ENCODE data around the gene PGM2L1.

Gene PGM2L1

GRCh38 chr11:74297484-74297883, 100.7 kb downstream of the PGM2L1 start:
- DNase-seq (ENCODE audit: low spot score), result no peak

- DNase-seq (ENCODE audit: low spot score), result no peak
Measured at GRCh38 chr11:74288911-74289310, 109.3 kb downstream of the PGM2L1 start.

- peak; percentile 94 for DNase-seq (ENCODE audit: low spot score)
Measured at GRCh38 chr11:74288161-74288560, 110.1 kb downstream of the PGM2L1 start.

DNA sequence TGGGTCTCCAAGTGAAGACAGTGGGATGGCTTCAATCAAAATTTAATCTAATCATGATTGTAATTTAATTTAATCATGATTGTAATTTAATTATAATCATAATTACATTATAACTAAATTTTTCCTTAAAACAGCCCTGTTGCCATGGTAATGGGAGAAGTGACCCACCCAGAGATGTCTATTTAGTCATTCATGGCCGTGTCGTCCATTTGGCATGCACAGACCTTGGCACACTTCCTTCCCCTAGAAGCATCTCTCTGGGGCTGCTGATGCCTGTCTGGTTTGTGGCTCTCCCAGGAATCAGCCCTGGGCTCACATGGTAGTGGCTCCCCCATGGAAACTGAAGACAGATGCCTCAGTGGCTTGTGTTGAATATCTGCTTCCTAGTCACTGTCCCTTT, 113.8 kb downstream of the PGM2L1 start:
- DNase-seq (ENCODE audit: low spot score), result no peak

DNA sequence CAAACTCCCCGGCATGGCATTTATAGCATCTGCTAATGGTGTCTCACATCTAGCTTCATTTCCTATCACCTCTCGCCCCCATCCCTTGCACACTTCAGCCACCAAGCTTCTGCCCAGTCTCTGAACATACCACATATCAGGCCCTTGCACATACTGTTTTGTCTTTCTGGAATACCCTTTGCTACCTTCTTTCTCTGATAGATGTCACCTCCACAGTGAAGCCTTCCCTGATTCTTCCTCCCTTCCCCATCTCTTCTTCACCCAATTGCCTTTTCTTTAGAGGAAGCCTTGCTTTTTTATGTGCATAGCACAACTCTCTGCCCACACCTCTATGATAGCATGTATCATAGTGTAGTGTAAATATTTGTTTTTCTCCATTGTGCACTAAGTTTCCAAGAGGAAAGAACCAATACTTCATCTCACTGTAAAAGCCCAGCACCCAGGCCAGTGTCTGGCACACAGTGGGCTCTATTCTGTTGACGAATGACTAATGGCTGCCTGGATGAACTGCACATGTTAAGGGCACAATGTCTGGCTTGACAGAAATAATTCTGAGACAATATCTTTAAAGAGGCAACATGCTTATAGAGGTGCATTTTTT, 114.6 kb downstream of the PGM2L1 start:
- DNase-seq (ENCODE audit: low spot score), result no peak

GRCh38 chr11:74282914-74283371, 115.3 kb downstream of the PGM2L1 start:
- DNase-seq (ENCODE audit: low spot score), result no peak

GRCh38 chr11:74282421-74282820, 115.8 kb downstream of the PGM2L1 start:
- DNase-seq (ENCODE audit: low spot score), result no peak

GRCh38 chr11:74280494-74280893, 117.7 kb downstream of the PGM2L1 start:
- DNase-seq (ENCODE audit: low spot score), result no peak

Measured in kidney capillary endothelial cell (primary cell).